Hepatocyte (in vitro differentiated cells): Measurements from ENCODE around the gene ATXN2. TPM values are rescaled to one million over a fixed set of nuclear protein-coding genes. Genes with fewer than 3 reads are reported as not detected.
"Not testable (repeated sequence)": the region's sequence is repeated elsewhere in the genome, so short reads cannot be mapped to it uniquely, and the experiment has no call there.

ENCODE experiments used
- DNase-seq: peaks from one replicate; pipeline ENCODE4 v3.0.0-alpha.2; 2016; ENCODE audit warnings: low spot score
- H2AFZ ChIP-seq: fragments of 200-600 bp; sonication (generic); 2 replicates; pipeline ENCODE4 v1.6.0; 2016; ENCODE audit warnings: antibody characterized with exemption, mild to moderate bottlenecking
- H3K27ac ChIP-seq: fragments of 200-600 bp; sonication (generic); 2 replicates; pipeline ENCODE4 v1.5.1; 2016; ENCODE audit warnings: mild to moderate bottlenecking
- H3K27me3 ChIP-seq: fragments of 200-600 bp; sonication (generic); 2 replicates; pipeline ENCODE4 v1.6.1; 2016
- H3K36me3 ChIP-seq: fragments of 200-600 bp; sonication (generic); replicated peaks from 2 replicates; pipeline ENCODE4 v1.5.1; 2016; ENCODE audit warnings: low read depth; ENCODE audit not compliant: insufficient read depth
- H3K4me1 ChIP-seq: fragments of 200-600 bp; sonication (generic); 2 replicates; pipeline ENCODE4 v1.5.1; 2016; ENCODE audit warnings: mild to moderate bottlenecking, moderate library complexity; ENCODE audit not compliant: insufficient read depth
- H3K4me2 ChIP-seq: fragments of 200-600 bp; sonication (generic); 2 replicates; pipeline ENCODE4 v1.6.0; 2016
- H3K4me3 ChIP-seq: fragments of 200-600 bp; sonication (generic); 2 replicates; pipeline ENCODE4 v1.5.1; 2016; ENCODE audit warnings: mild to moderate bottlenecking
- H3K79me2 ChIP-seq: fragments of 200-600 bp; sonication (generic); 2 replicates; pipeline ENCODE4 v1.6.0; 2017; ENCODE audit warnings: mild to moderate bottlenecking
- H3K9me2 ChIP-seq: fragments of 200-600 bp; sonication (generic); replicated peaks from 2 replicates; pipeline ENCODE4 v1.6.0; 2017; ENCODE audit warnings: mild to moderate bottlenecking; ENCODE audit not compliant: insufficient read depth
- H3K9me3 ChIP-seq: fragments of 200-600 bp; sonication (generic); 2 replicates; pipeline ENCODE4 v1.5.1; 2016; ENCODE audit warnings: low read depth, mild to moderate bottlenecking
- H4K20me1 ChIP-seq: fragments of 200-600 bp; sonication (generic); 2 replicates; pipeline ENCODE4 v1.6.0; 2016; ENCODE audit warnings: mild to moderate bottlenecking; ENCODE audit not compliant: insufficient read depth, poor library complexity, severe bottlenecking
- CTCF ChIP-seq: fragments of 200-600 bp; sonication (generic); IDR thresholded peaks from 2 replicates; pipeline ENCODE4 v1.5.1; 2016; ENCODE audit warnings: antibody characterized with exemption, mild to moderate bottlenecking; ENCODE audit not compliant: poor library complexity
- EZH2 ChIP-seq: fragments of 200-600 bp; sonication (generic); IDR thresholded peaks from 2 replicates; pipeline ENCODE4 v1.6.1; 2016; ENCODE audit warnings: antibody characterized with exemption, mild to moderate bottlenecking, borderline replicate concordance
- EZH2phosphoT487 ChIP-seq: fragments of 200-600 bp; sonication (generic); IDR thresholded peaks from one replicate; pipeline ENCODE4 v1.6.1; 2018; ENCODE audit warnings: antibody characterized with exemption, mild to moderate bottlenecking, low read depth, moderate library complexity; ENCODE audit not compliant: unreplicated experiment, severe bottlenecking
- WGBS: methylation state at CpG from one replicate; pipeline ENCODE4 v1.1.6; 2016; ENCODE audit warnings: low lambda C conversion rate; ENCODE audit errors: missing lambda C conversion rate; 5-methylcytosine and 5-hydroxymethylcytosine counted together
- polyA plus RNA-seq: library from polyadenylated mRNA; unstranded; fragments of >200 nt; fragmentation: Nextera tagmentation; extraction: Ambion mirVana; gene quantifications from 2 replicates; pipeline ENCODE4 v1.2.1, GENCODE V29; 2016
- total RNA-seq: library from RNA; depleted of rRNA; stranded (reverse); fragments of >200 nt; gene quantifications from 2 replicates; pipeline ENCODE4 v1.2.3, GENCODE V29; 2014

ATXN2 gene
- total and polyA plus RNA-seq, 2 experiments from 2014 or later, result 36.9 to 47.9 TPM

GRCh38 chr12:111519083-111519482 lies 80.0 kb downstream of the ATXN2 start:
- Histone ChIP-seq H3K36me3 (no peaks in the 10 kb centered on the region), H2AFZ (no peak overlapping the region)
- DNase-seq, result no peak

DNA sequence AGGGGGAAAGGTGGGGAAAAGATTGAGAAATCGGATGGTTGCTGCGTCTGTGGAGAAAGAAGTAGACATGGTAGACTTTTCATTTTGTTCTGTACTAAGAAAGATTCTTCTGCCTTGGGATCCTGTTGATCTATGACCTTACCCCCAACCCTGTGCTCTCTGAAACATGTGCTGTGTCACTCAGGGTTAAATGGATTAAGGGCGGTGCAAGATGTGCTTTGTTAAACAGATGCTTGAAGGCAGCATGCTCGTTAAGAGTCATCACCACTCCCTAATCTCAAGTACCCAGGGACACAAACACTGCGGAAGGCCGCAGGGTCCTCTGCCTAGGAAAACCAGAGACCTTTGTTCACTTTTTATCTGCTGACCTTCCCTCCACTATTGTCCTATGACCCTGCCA lies 91.4 kb downstream of the ATXN2 start:
- not testable (repeated sequence) for H3K79me2 ChIP-seq, H3K27me3 ChIP-seq, H4K20me1 ChIP-seq, H2AFZ ChIP-seq, H3K4me1 ChIP-seq, H3K9me2 ChIP-seq, H3K4me2 ChIP-seq, DNase-seq, H3K9me3 ChIP-seq, H3K36me3 ChIP-seq, H3K4me3 ChIP-seq, H3K27ac ChIP-seq
- 84% methylated on average over 6 of the region's 6 CpGs for WGBS

More at GRCh38 chr12:111519083-111519482, 80.0 kb downstream of the ATXN2 start:
- Histone ChIP-seq H3K79me2 (no peaks in the 10 kb centered on the region), H4K20me1 (no peaks in the 10 kb centered on the region), H3K4me1 (no peaks in the 10 kb centered on the region), H3K27ac (no peak overlapping the region), H3K4me3 (no peak overlapping the region), H3K9me3 (no peaks in the 10 kb centered on the region), H3K27me3 (no peaks in the 10 kb centered on the region), H3K9me2 (no peaks in the 10 kb centered on the region), H3K4me2 (no peak overlapping the region)
- no peak for TF ChIP-seq EZH2

DNA sequence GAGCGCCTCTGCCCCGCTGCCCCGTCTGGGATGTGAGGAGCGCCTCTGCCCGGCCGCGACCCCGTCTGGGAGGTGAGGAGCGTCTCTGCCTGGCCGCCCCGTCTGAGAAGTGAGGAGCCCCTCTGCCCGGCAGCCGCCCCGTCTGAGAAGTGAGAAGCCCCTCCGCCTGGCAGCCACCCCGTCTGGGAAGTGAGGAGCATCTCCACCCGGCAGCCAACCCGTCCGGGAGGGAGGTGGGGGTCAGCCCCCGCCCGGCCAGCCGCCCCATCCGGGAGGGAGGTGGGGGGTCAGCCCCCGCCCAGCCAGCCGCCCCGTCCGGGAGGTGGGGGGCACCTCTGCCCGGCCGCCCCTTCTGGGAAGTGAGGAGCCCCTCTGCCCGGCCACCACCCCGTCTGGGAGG lies 91.9 kb downstream of the ATXN2 start:
- not testable (repeated sequence) for H3K36me3 ChIP-seq, H3K27ac ChIP-seq, H3K4me3 ChIP-seq, H3K4me2 ChIP-seq, DNase-seq, H3K9me2 ChIP-seq, H4K20me1 ChIP-seq, H2AFZ ChIP-seq, H3K27me3 ChIP-seq, H3K9me3 ChIP-seq, H3K79me2 ChIP-seq, H3K4me1 ChIP-seq
- WGBS, result 100% methylated on average over 1 of the region's 31 CpGs

GRCh38 chr12:111506260-111506659 lies 92.9 kb downstream of the ATXN2 start:
- DNase-seq, result no peak
- Histone ChIP-seq H3K9me2 (no peaks in the 10 kb centered on the region), H4K20me1 (no peaks in the 10 kb centered on the region), H3K4me2 (no peak overlapping the region), H3K36me3 (no peaks in the 10 kb centered on the region), H3K9me3 (no peaks in the 10 kb centered on the region), H3K4me3 (no peak overlapping the region), H3K27me3 (no peaks in the 10 kb centered on the region), H3K79me2 (peaks cover 5% of the 10 kb centered on the region), H2AFZ (no peak overlapping the region), H3K4me1 (no peaks in the 10 kb centered on the region), H3K27ac (no peak overlapping the region)
- no peak for TF ChIP-seq EZH2phosphoT487
- no peak for TF ChIP-seq CTCF
- TF ChIP-seq EZH2, result no peak
- WGBS, result 95% methylated on average over 2 of the region's 2 CpGs

- Histone ChIP-seq H3K4me1 (no peaks in the 10 kb centered on the region), H3K4me2 (no peak overlapping the region), H3K4me3 (no peak overlapping the region), H3K79me2 (peaks cover 5% of the 10 kb centered on the region), H3K27me3 (no peaks in the 10 kb centered on the region), H3K27ac (no peak overlapping the region), H2AFZ (no peak overlapping the region), H3K36me3 (no peaks in the 10 kb centered on the region), H4K20me1 (no peaks in the 10 kb centered on the region), H3K9me2 (no peaks in the 10 kb centered on the region), H3K9me3 (no peaks in the 10 kb centered on the region)
- DNase-seq, result no peak
- WGBS, result 83% methylated on average over 1 of the region's 1 CpG
- TF ChIP-seq CTCF, result no peak
These were observed 93.5 kb downstream of the ATXN2 start for GRCh38 chr12:111505601-111506036.
